Endodermal cell (in vitro differentiated cells): ENCODE data around the gene RPL39. TPM values are rescaled to one million over a fixed set of nuclear protein-coding genes. Genes with fewer than 3 reads are reported as not detected.

Experiments used
- DNase-seq: peaks from one replicate; pipeline ENCODE4 v3.0.0-alpha.2; 2017
- H3K27ac ChIP-seq: 2 replicates; pipeline ENCODE4 v1.5.1; 2013; ENCODE audit warnings: mild to moderate bottlenecking, low read depth, low read length, moderate library complexity
- H3K27me3 ChIP-seq: 2 replicates; pipeline ENCODE4 v1.6.1; 2013; ENCODE audit warnings: mild to moderate bottlenecking, low read length, moderate library complexity; ENCODE audit not compliant: insufficient read depth, control insufficient read depth, poor library complexity, severe bottlenecking
- H3K36me3 ChIP-seq: 2 replicates; pipeline ENCODE4 v1.7.0; 2013; ENCODE audit warnings: mild to moderate bottlenecking, low read length, moderate library complexity; ENCODE audit not compliant: control insufficient read depth, insufficient read depth
- H3K4me1 ChIP-seq: one replicate; pipeline ENCODE4 v1.7.0; 2013; ENCODE audit warnings: low read length; ENCODE audit not compliant: control insufficient read depth, insufficient read depth
- H3K4me3 ChIP-seq: 2 replicates; pipeline ENCODE4 v1.5.1; 2013; ENCODE audit warnings: mild to moderate bottlenecking, low read length, moderate library complexity
- H3K9ac ChIP-seq: 2 replicates; pipeline ENCODE4 v1.6.1; 2013; ENCODE audit warnings: mild to moderate bottlenecking, low read length, moderate library complexity; ENCODE audit not compliant: poor library complexity, severe bottlenecking; ENCODE audit errors: extremely low read depth
- H3K9me3 ChIP-seq: 2 replicates; pipeline ENCODE4 v1.6.1; 2013; ENCODE audit warnings: mild to moderate bottlenecking, low read length, moderate library complexity; ENCODE audit not compliant: control insufficient read depth
- H3K27ac Mint-ChIP-seq: 2 replicates; pipeline ENCODE4 v1.8.0; 2020; ENCODE audit warnings: mixed read lengths
- H3K27me3 Mint-ChIP-seq: 2 replicates; pipeline ENCODE4 v1.8.0; 2021; ENCODE audit warnings: mild to moderate bottlenecking, mixed read lengths; ENCODE audit not compliant: insufficient read depth
- H3K36me3 Mint-ChIP-seq: 2 replicates; pipeline ENCODE4 v1.8.0; 2020; ENCODE audit warnings: low read depth, mixed read lengths
- H3K4me1 Mint-ChIP-seq: 2 replicates; pipeline ENCODE4 v1.8.0; 2020; ENCODE audit warnings: mixed read lengths
- H3K4me3 Mint-ChIP-seq: 2 replicates; pipeline ENCODE4 v1.8.0; 2020; ENCODE audit warnings: mild to moderate bottlenecking, moderate library complexity, mixed read lengths
- H3K9me3 Mint-ChIP-seq: 2 replicates; pipeline ENCODE4 v1.8.0; 2020; ENCODE audit warnings: mild to moderate bottlenecking, mixed read lengths
- whole genome bisulfite sequencing, 2 experiments: methylation state at CpG; one replicate each; pipeline versions ENCODE4 v1.1.5 to v1.1.7; 2013; ENCODE audit warnings: missing lambda C conversion rate in 2 of 2, mixed read lengths in 1 of 2; ENCODE audit not compliant: insufficient coverage in 1 of 2, insufficient read length in 1 of 2; 5-methylcytosine and 5-hydroxymethylcytosine counted together
- total RNA-seq, 2 donors: library from RNA; stranded (reverse); fragmentation: NEBNext Ultra II Directional in 1 of 2; extraction: Animal tissue kit (Norgen Biotek cat#: 25700) in 1 of 2; gene quantifications; 2 replicates in 1 of 2; 3 replicates in 1 of 2; pipeline ENCODE4 v1.2.1, GENCODE V29; 2021
- TF ChIP-seq, protein P1 (sequence below): fragments of 200-600 bp; sonication (generic); conservative IDR thresholded peaks from 2 replicates; pipeline ENCODE4 v1.5.0; 2021; ENCODE audit warnings: antibody characterized with exemption, mild to moderate bottlenecking

The RPL39 gene
- total RNA-seq, 2 donors from 2014 or later: 1,848 to 1,992 TPM

DNA sequence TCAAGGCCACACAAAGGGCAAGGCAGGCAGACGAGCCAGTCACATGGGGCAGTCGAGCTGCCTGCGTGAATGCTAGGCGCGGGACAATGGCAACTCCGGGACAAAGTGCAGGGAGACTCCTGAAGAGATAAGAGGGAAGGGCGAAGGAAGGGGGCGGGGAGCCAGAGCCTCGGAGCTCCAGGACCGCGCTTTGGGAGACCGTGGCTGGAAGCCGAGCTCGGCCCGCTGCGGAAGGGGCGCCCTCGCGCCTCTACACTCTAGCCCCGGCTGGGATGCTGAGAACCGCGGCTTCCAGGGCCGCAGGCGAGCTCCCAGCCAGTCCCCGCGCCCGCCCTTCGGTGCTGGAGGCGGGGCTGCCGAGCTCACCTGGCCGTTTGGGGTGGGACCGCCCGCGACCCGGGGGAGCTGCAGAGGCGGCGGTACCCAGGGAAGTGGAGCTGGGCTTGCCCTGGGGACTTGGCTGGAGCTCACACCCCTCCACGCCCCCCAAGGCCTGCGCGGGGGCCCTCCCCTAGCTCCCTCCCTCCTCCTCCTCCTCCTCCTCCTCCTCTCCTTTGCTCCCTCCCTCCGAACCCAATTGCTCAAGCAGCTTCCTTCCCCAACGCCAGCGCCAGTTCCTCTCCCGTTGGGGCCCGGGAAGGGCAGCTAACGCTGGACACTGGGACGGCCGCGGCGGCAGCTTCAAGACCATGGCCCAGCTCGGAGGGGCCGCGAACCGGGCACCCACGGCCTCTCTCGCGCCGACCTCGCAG is 33.3 kb downstream of the RPL39 start, which contains the start of gene SOWAHD:
TSS of gene SOWAHD (plus strand) at position 610 of the 752 bp plus-strand sequence. CDS start at position 690, 80 bp downstream.
- Histone ChIP-seq H3K9ac (peak within 1 kb of the TSS; percentile 20), H3K27me3 (peaks cover 13% of the 10 kb centered on the region), H3K27ac (no peak within 1 kb of the TSS), H3K9me3 (no peaks in the 10 kb centered on the region), H3K4me3 (peak within 1 kb of the TSS; percentile 67), H3K4me1 (no peaks in the 10 kb centered on the region), H3K36me3 (no peaks in the 10 kb centered on the region)
- 0% methylated on average over 53 of the region's 59 CpGs; no CpG with 5 or more reads in 1 of the 2 experiments for WGBS, 2 experiments
- peaks cover 64% of the 10 kb centered on the region for H3K9me3 Mint-ChIP-seq
- peak within 1 kb of the TSS; percentile 93 for H3K27ac Mint-ChIP-seq
- peaks cover 19% of the 10 kb centered on the region for H3K27me3 Mint-ChIP-seq
- H3K4me3 Mint-ChIP-seq: peak within 1 kb of the TSS; percentile 66
- no peaks in the 10 kb centered on the region for H3K36me3 Mint-ChIP-seq
- TF ChIP-seq, protein P1, sequence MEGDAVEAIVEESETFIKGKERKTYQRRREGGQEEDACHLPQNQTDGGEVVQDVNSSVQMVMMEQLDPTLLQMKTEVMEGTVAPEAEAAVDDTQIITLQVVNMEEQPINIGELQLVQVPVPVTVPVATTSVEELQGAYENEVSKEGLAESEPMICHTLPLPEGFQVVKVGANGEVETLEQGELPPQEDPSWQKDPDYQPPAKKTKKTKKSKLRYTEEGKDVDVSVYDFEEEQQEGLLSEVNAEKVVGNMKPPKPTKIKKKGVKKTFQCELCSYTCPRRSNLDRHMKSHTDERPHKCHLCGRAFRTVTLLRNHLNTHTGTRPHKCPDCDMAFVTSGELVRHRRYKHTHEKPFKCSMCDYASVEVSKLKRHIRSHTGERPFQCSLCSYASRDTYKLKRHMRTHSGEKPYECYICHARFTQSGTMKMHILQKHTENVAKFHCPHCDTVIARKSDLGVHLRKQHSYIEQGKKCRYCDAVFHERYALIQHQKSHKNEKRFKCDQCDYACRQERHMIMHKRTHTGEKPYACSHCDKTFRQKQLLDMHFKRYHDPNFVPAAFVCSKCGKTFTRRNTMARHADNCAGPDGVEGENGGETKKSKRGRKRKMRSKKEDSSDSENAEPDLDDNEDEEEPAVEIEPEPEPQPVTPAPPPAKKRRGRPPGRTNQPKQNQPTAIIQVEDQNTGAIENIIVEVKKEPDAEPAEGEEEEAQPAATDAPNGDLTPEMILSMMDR: no peak
- DNase-seq: peak; percentile 85
- peaks cover 6% of the 10 kb centered on the region for H3K4me1 Mint-ChIP-seq

DNA sequence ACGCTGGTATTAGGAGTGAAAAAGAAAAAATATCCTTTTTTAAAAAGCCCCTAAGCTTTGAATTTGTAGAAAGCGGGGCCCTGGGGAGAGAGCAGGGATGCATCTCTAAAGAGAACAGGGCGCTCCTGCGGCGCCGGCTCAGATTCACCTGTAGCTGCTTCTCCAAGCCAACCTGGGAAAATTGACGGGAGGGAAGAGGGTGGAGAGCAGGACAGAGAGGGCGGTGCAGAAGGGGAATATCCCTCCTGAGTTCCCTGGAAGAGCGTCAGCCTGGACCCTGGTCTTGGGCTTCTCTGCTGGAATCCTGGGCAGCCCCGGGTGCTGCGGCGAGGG is 33.8 kb downstream of the RPL39 start:
- H3K4me3 ChIP-seq: peak overlapping the region; percentile 67
- H3K27me3 ChIP-seq: peaks cover 13% of the 10 kb centered on the region
- Mint-ChIP-seq H3K36me3 (no peaks in the 10 kb centered on the region), H3K4me1 (peaks cover 6% of the 10 kb centered on the region), H3K4me3 (peak overlapping the region; percentile 66), H3K9me3 (peaks cover 65% of the 10 kb centered on the region), H3K27me3 (peaks cover 19% of the 10 kb centered on the region), H3K27ac (peak overlapping the region; percentile 93)
- 11% methylated on average over 12 of the region's 12 CpGs; no CpG with 5 or more reads in 1 of the 2 experiments for WGBS, 2 experiments
- H3K4me1 ChIP-seq: no peaks in the 10 kb centered on the region
- H3K9me3 ChIP-seq: no peaks in the 10 kb centered on the region
- H3K27ac ChIP-seq: no peak overlapping the region
- no peaks in the 10 kb centered on the region for H3K36me3 ChIP-seq
- no peak for DNase-seq
- TF ChIP-seq, protein P1: no peak
- peak overlapping the region; percentile 20 for H3K9ac ChIP-seq

DNA sequence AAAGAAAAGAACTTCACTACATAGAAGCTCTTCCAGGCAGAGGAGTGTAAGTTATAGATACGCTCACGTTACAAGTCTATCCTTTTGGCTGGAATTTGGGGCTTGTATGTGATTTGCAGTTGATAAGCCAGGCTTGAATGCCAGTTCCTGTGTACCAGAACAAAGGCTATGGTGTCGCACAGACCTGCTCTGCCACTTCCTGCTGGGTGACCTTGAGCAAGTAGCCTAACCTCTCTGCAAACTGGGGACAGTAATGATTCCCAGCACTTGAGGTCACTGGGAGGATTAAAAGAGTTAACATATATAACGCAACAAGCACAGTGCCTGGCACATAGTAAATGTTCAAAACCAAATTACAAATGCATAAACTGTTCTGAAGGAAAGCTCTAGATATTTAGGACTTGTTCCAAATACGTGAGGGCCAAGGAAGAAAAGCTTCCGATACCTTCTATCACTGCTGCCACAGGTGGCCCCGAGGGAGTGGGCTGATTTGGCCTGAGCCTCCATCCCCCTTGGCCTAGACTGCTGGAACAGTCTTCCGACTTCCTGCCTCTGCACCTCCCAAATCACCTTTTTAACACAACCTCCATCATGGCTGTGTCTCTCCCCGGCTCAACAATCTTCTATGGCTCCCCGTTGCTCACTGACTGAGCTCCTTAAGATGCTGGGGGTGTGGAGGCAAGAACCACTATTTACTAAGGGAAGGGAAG is 34.3 kb downstream of the RPL39 start:
- no peak overlapping the region for H3K9ac ChIP-seq
- Mint-ChIP-seq H3K4me1 (peaks cover 6% of the 10 kb centered on the region), H3K36me3 (no peaks in the 10 kb centered on the region), H3K4me3 (peak overlapping the region; percentile 66), H3K9me3 (peaks cover 65% of the 10 kb centered on the region), H3K27ac (peak overlapping the region; percentile 93), H3K27me3 (peaks cover 19% of the 10 kb centered on the region)
- no peaks in the 10 kb centered on the region for H3K4me1 ChIP-seq
- no peaks in the 10 kb centered on the region for H3K9me3 ChIP-seq
- H3K27me3 ChIP-seq: peaks cover 13% of the 10 kb centered on the region
- peak overlapping the region; percentile 67 for H3K4me3 ChIP-seq
- no peaks in the 10 kb centered on the region for H3K36me3 ChIP-seq
- TF ChIP-seq, protein P1: no peak
- 78 to 80% methylated on average over 2 to 9 of the region's 10 CpGs for WGBS, 2 experiments
- H3K27ac ChIP-seq: no peak overlapping the region
- no peak for DNase-seq
